Caco-2 (cell line): Measurements from ENCODE around the gene FZD10. TPM values are rescaled to one million over a fixed set of nuclear protein-coding genes. Genes with fewer than 3 reads are reported as not detected.

Experiments used
- BruUV-seq: library from RNA; stranded (reverse); fragments of 400-500 nt; replicated peaks from 2 replicates; lab custom pipeline; 2021; lab: Mats Ljungman, UMichigan
- CTCF ChIA-PET: fragments of 300-600 bp; sonication (Branson Sonifier 250); formaldehyde crosslinking; loops from one replicate; lab custom pipeline; 2022; ENCODE audit warnings: antibody characterized with exemption; lab: Charles Lee
- POLR2A ChIA-PET: fragments of 300-600 bp; sonication (Branson Sonifier 250); formaldehyde crosslinking; loops from one replicate; lab custom pipeline; 2022; ENCODE audit warnings: antibody characterized with exemption; lab: Charles Lee
- DNase-seq, 2 experiments: peaks; one replicate each; pipeline versions ENCODE4 v3.0.0 to v3.0.0-alpha.2; 2020 to 2022
- H3K27me3 ChIP-seq: replicated peaks from 2 replicates; pipeline ENCODE4 v1.6.0; 2011; ENCODE audit warnings: low read length; ENCODE audit not compliant: control insufficient read depth, insufficient read depth
- H3K36me3 ChIP-seq: 2 replicates; pipeline ENCODE4 v1.5.1; 2011; ENCODE audit warnings: low read length; ENCODE audit not compliant: control insufficient read depth, insufficient read depth
- H3K4me1 ChIP-seq: fragments of 250-450 bp; sonication (Bioruptor Pico); 2 replicates; pipeline ENCODE4 v1.5.1; 2020; ENCODE audit warnings: mild to moderate bottlenecking
- H3K4me3 ChIP-seq: 2 replicates; pipeline ENCODE4 v1.5.1; 2011; ENCODE audit warnings: low read depth, mild to moderate bottlenecking, control low read depth, low read length
- H3K9me3 ChIP-seq: fragments of 250-450 bp; sonication (Bioruptor Pico); 2 replicates; pipeline ENCODE4 v1.5.1; 2020; ENCODE audit warnings: mild to moderate bottlenecking, moderate library complexity
- H3K27ac Mint-ChIP-seq: one replicate; pipeline ENCODE4 v1.8.0; 2022; ENCODE audit warnings: mixed read lengths; ENCODE audit not compliant: unreplicated experiment
- H3K27me3 Mint-ChIP-seq: one replicate; pipeline ENCODE4 v1.8.0; 2022; ENCODE audit warnings: mixed read lengths; ENCODE audit not compliant: insufficient read depth, unreplicated experiment
- H3K36me3 Mint-ChIP-seq: one replicate; pipeline ENCODE4 v1.8.0; 2022; ENCODE audit warnings: mild to moderate bottlenecking, mixed read lengths; ENCODE audit not compliant: insufficient read depth, unreplicated experiment
- H3K4me1 Mint-ChIP-seq: one replicate; pipeline ENCODE4 v1.8.0; 2022; ENCODE audit warnings: low read depth, mixed read lengths; ENCODE audit not compliant: unreplicated experiment
- H3K4me3 Mint-ChIP-seq: one replicate; pipeline ENCODE4 v1.8.0; 2022; ENCODE audit warnings: mild to moderate bottlenecking, moderate library complexity, mixed read lengths; ENCODE audit not compliant: unreplicated experiment
- H3K9me3 Mint-ChIP-seq: one replicate; pipeline ENCODE4 v1.8.0; 2022; ENCODE audit warnings: mixed read lengths; ENCODE audit not compliant: unreplicated experiment
- intact Hi-C: fragments of 100-400 bp; cut with micrococcal nuclease; formaldehyde crosslinking; loops from one replicate; pipeline ENCODE4 v1.10.0; 2022; ENCODE audit not compliant: unreplicated experiment
- total RNA-seq: library from RNA; stranded (reverse); gene quantifications from 2 replicates; pipeline ENCODE4 v1.2.3, GENCODE V29; 2022
- TF ChIP-seq, protein P1 (sequence below), 2 experiments: fragments of 200-600 bp in 1 of 2; IDR thresholded peaks; 1 replicate in 1 of 2; 2 replicates in 1 of 2; pipeline versions ENCODE4 v1.5.1 to v1.8.0; 2011 to 2022; ENCODE audit warnings: antibody characterized with exemption in 1 of 2, control low read depth in 1 of 2, inconsistent platforms in 1 of 2, low read depth in 1 of 2, low read length in 1 of 2, mild to moderate bottlenecking in 1 of 2, moderate library complexity in 1 of 2; ENCODE audit not compliant: insufficient read depth in 1 of 2, severe bottlenecking in 1 of 2, unreplicated experiment in 1 of 2

Gene FZD10
- total RNA-seq, 1 experiment from 2014 or later = 0.09 TPM

DNA sequence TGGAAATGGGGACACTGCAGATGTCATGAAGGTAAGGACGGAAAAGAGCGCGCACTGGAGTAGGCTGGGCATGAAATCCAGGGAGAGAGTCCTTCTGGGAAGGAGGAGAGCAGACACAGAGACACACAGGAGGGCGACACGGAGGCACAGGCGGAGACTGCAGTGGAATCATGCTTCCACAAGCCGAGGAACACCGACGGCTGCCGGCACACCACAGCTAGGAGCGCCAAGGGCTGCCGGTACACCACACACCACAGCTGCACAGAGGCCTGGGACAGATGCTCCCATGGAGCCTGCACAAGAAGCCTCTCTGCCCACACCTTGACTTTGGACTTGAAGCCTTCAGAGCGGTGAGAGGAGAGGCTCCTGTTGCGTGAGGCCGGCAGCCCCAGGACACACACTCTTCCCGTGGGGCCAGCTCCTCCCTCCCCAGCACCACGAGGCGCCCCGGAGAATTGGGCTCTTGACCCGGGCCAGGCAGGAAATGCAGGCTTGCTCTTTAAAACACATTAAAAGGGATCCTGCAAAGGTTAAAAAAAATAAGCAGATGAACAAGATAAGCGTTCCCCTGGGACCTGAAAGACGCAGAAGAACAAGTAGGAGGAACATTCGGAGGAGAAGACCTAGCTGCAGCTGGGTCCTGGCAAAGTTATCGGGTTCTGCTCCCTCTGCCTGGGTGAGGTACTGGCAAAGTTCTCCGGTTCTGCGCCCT lies 28.3 kb upstream of the FZD10 start:
- Mint-ChIP-seq H3K36me3 (no peaks in the 10 kb centered on the region), H3K27me3 (no peaks in the 10 kb centered on the region), H3K4me1 (no peaks in the 10 kb centered on the region), H3K27ac (no peak overlapping the region), H3K9me3 (peaks cover 10% of the 10 kb centered on the region), H3K4me3 (no peak overlapping the region)
- POLR2A ChIA-PET = no interaction called here
- TF ChIP-seq, protein P1, sequence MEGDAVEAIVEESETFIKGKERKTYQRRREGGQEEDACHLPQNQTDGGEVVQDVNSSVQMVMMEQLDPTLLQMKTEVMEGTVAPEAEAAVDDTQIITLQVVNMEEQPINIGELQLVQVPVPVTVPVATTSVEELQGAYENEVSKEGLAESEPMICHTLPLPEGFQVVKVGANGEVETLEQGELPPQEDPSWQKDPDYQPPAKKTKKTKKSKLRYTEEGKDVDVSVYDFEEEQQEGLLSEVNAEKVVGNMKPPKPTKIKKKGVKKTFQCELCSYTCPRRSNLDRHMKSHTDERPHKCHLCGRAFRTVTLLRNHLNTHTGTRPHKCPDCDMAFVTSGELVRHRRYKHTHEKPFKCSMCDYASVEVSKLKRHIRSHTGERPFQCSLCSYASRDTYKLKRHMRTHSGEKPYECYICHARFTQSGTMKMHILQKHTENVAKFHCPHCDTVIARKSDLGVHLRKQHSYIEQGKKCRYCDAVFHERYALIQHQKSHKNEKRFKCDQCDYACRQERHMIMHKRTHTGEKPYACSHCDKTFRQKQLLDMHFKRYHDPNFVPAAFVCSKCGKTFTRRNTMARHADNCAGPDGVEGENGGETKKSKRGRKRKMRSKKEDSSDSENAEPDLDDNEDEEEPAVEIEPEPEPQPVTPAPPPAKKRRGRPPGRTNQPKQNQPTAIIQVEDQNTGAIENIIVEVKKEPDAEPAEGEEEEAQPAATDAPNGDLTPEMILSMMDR (IDR thresholded peaks at IDR 0.05; ENCODE audit: insufficient read depth in 1 of 2, low read depth in 1 of 2, low read length in 1 of 2, severe bottlenecking in 1 of 2, unreplicated experiment in 1 of 2) = no peak
- BruUV-seq = no TSS peak
- Histone ChIP-seq H3K27me3 (no peaks in the 10 kb centered on the region), H3K9me3 (no peaks in the 10 kb centered on the region), H3K4me1 (no peaks in the 10 kb centered on the region), H3K36me3 (no peaks in the 10 kb centered on the region), H3K4me3 (no peak overlapping the region)
- intact Hi-C loops = no loop called here
- CTCF ChIA-PET = no interaction called here
- no peak for DNase-seq

DNA sequence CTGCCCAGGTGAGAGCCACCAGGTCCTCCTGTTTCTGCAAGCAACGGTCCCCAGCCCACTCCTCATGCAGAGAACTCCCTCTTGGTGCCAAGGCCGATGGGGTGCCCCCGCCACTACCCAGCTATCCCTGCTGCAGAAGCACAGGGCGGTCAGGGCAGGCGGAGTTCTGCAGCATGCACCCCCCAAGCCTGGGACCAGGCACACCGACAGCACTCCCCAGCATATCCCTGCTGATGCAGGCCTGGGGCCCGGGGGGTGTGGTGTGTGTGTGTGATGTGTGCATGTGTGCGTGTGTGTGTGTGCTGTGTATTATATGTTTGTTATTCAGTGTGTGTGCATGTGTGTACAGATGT lies 27.7 kb upstream of the FZD10 start:
- Mint-ChIP-seq H3K4me1 (no peaks in the 10 kb centered on the region), H3K27ac (no peak overlapping the region), H3K4me3 (no peak overlapping the region), H3K27me3 (no peaks in the 10 kb centered on the region), H3K9me3 (peaks cover 10% of the 10 kb centered on the region), H3K36me3 (no peaks in the 10 kb centered on the region)
- Histone ChIP-seq H3K4me1 (no peaks in the 10 kb centered on the region), H3K36me3 (no peaks in the 10 kb centered on the region), H3K9me3 (no peaks in the 10 kb centered on the region), H3K4me3 (no peak overlapping the region), H3K27me3 (no peaks in the 10 kb centered on the region)
- intact Hi-C loops = no loop called here
- no peak for DNase-seq
- CTCF ChIA-PET = no interaction called here
- POLR2A ChIA-PET = no interaction called here
- TF ChIP-seq, protein P1 (IDR thresholded peaks at IDR 0.05; ENCODE audit: insufficient read depth in 1 of 2, low read depth in 1 of 2, low read length in 1 of 2, severe bottlenecking in 1 of 2, unreplicated experiment in 1 of 2) = no peak
- BruUV-seq = no TSS peak

DNA sequence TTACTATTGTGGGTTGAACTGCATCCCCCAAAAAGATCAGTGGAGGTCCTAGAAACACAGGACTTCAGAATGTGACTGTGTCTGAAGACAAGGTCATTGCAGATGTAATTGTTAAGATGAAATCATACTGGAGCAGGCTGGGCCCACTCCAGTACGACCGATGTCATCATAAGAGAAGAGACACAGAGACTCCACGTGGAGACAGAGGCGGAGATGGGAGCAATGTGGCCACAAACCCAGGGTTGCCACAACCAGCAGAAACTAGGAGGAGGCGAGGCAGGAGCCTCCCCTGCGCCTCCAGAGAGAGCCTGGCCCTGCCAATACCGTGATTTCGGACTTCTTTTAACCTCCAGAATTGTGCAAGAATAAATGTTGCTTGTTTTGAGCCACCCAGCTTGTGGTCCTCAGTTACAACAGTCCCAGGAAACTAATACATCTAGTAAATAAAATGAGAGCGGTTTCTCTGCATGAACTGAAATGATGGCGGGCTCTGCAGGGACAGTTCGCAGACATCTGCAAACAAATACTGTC lies 25.7 kb upstream of the FZD10 start:
- ChIA-PET POLR2A (no interaction called here), CTCF (no interaction called here)
- H3K36me3 ChIP-seq = no peaks in the 10 kb centered on the region
- Mint-ChIP-seq H3K4me3 (no peak overlapping the region), H3K27ac (no peak overlapping the region), H3K9me3 (peaks cover 10% of the 10 kb centered on the region), H3K4me1 (no peaks in the 10 kb centered on the region), H3K27me3 (no peaks in the 10 kb centered on the region), H3K36me3 (no peaks in the 10 kb centered on the region)
- DNase-seq = no peak
- no peak overlapping the region for H3K4me3 ChIP-seq
- intact Hi-C loops = no loop called here
- H3K9me3 ChIP-seq = no peaks in the 10 kb centered on the region
- no peaks in the 10 kb centered on the region for H3K4me1 ChIP-seq
- TF ChIP-seq, protein P1 (IDR thresholded peaks at IDR 0.05; ENCODE audit: insufficient read depth in 1 of 2, low read depth in 1 of 2, low read length in 1 of 2, severe bottlenecking in 1 of 2, unreplicated experiment in 1 of 2) = no peak
- no TSS peak for BruUV-seq
- H3K27me3 ChIP-seq = no peaks in the 10 kb centered on the region
